Testis (tissue), 3 donors: ENCODE data around the gene TVP23C. TPM values are rescaled to one million over a fixed set of nuclear protein-coding genes. Genes with fewer than 3 reads are reported as not detected.

Source experiments
- DNase-seq: peaks from one replicate; pipeline ENCODE4 v3.0.0-alpha.2; 2019
- H3K27ac ChIP-seq, 2 donors: fragments of 200-600 bp; sonication (generic); one replicate each; pipeline ENCODE4 v1.5.1; 2019
- H3K27me3 ChIP-seq: fragments of 200-600 bp; sonication (generic); one replicate; pipeline ENCODE4 v1.5.1; 2019
- H3K36me3 ChIP-seq: fragments of 200-600 bp; sonication (generic); one replicate; pipeline ENCODE4 v1.5.1; 2017; ENCODE audit warnings: low read depth; ENCODE audit errors: missing control alignments
- H3K4me1 ChIP-seq: fragments of 200-600 bp; sonication (generic); one replicate; pipeline ENCODE4 v1.5.1; 2019
- H3K4me3 ChIP-seq, 2 donors: fragments of 200-600 bp; sonication (generic); one replicate each; pipeline ENCODE4 v1.5.1; 2017 to 2019
- H3K9me3 ChIP-seq: fragments of 200-600 bp; sonication (generic); one replicate; pipeline ENCODE4 v1.5.1; 2017
- POLR2A ChIP-seq: fragments of 450-650 bp; IDR thresholded peaks from one replicate; pipeline ENCODE4 v1.6.1; 2017; ENCODE audit warnings: antibody characterized with exemption, mild to moderate bottlenecking, moderate library complexity
- WGBS, 2 donors: methylation state at CpG; one replicate each; pipeline ENCODE4 v1.1.5; 2018; 5-methylcytosine and 5-hydroxymethylcytosine counted together
- intact Hi-C: fragments of 100-400 bp; cut with DNase I; formaldehyde crosslinking; loops from one replicate; pipeline ENCODE4 v1.15.1; 2023; ENCODE audit warnings: low total_unique reads
- polyA plus RNA-seq: library from polyadenylated mRNA; stranded (reverse); fragments of 350-450 nt; fragmentation: Illumina TruSeq; extraction: RNeasy Lipid Tissue Mini Kit (QIAGEN cat#74804); gene quantifications from one replicate; pipeline ENCODE4 v1.2.3, GENCODE V29; 2014; ENCODE audit warnings: low read depth, low replicate concordance; ENCODE audit not compliant: insufficient read depth
- total RNA-seq, 2 donors: library from RNA; depleted of rRNA; stranded (reverse); fragments of >200 nt; gene quantifications; one replicate each; pipeline ENCODE4 v1.2.3, GENCODE V29; 2016
- TF ChIP-seq, protein P1 (sequence below), 3 experiments: fragments of 450-650 bp in 2 of 3; fragments of 200-600 bp in 1 of 3; sonication (generic) in 1 of 3; IDR thresholded peaks; one replicate each; pipeline ENCODE4 v1.5.1; 2016 to 2019; ENCODE audit warnings: antibody characterized with exemption in 3 of 3, mild to moderate bottlenecking in 2 of 3, moderate library complexity in 1 of 3

TVP23C gene
- total and polyA plus RNA-seq, 3 donors from 2014 or later = 6.3 to 48.6 (median 41.1) TPM

DNA sequence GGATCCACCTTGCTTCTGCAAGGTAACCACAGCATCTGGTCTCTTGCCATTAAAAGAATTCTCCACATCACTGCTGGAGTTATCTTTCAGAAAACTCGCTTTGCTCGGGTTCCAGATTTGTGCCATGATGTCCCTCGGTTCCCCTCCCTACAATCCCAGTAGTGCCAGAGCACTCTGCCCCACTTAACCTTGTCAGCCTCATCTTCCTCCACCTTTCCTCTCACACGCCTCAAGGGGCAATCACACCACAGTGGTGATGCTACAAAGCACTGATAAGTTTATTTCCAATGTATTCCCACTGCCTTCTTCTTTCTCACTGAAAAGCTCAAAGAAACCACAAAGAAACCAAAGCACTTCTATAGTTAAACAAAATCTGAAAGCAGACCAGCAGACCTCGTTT lies 84.4 kb downstream of the TVP23C start:
- no peaks in the 10 kb centered on the region for H3K4me1 ChIP-seq
- no peak for DNase-seq
- intact Hi-C loops = no loop called here
- WGBS, 2 donors = 89 to 93% methylated on average over 5 of the region's 5 CpGs
- no peaks in the 10 kb centered on the region for H3K27me3 ChIP-seq
- no peak for TF ChIP-seq POLR2A
- TF ChIP-seq, protein P1, sequence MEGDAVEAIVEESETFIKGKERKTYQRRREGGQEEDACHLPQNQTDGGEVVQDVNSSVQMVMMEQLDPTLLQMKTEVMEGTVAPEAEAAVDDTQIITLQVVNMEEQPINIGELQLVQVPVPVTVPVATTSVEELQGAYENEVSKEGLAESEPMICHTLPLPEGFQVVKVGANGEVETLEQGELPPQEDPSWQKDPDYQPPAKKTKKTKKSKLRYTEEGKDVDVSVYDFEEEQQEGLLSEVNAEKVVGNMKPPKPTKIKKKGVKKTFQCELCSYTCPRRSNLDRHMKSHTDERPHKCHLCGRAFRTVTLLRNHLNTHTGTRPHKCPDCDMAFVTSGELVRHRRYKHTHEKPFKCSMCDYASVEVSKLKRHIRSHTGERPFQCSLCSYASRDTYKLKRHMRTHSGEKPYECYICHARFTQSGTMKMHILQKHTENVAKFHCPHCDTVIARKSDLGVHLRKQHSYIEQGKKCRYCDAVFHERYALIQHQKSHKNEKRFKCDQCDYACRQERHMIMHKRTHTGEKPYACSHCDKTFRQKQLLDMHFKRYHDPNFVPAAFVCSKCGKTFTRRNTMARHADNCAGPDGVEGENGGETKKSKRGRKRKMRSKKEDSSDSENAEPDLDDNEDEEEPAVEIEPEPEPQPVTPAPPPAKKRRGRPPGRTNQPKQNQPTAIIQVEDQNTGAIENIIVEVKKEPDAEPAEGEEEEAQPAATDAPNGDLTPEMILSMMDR (IDR thresholded peaks at IDR 0.05) = no peak
- no peaks in the 10 kb centered on the region for H3K36me3 ChIP-seq
- no peak overlapping the region for H3K27ac ChIP-seq
- no peak overlapping the region for H3K4me3 ChIP-seq
- H3K9me3 ChIP-seq = no peaks in the 10 kb centered on the region

DNA sequence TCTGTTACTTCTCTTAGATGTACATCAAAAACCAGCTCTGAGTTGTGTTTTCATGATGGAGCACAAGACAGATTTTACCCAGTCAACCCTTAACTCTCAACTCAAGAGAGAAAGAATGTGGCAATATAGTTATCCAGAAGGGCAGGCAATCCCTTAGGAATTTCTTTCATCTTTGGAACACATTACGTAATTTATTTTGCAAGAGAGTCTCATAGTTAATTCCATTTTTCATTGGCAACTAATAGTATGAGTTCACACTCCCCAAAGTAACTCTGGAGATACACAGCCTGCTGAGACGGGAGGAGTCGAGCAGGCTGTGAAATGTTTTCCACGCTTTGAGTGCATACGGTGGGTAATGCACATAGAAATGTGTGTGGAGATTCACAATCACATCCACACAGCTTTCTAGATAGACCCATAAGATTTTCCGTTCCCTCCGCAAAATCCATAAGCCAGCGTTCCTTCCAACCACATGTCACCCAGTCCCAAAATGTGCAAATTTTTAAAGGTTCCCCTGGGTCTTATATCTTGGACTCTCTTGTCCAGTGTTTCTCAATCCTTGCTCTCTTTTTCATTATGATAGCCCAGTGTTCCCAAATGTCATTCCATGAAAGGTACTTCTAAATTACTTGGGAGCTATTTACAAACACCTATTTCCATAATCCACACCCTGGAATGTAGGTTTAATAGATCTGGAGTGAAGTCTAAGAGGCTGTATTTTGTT lies 87.5 kb downstream of the TVP23C start:
- Histone ChIP-seq H3K4me1 (no peaks in the 10 kb centered on the region), H3K9me3 (no peaks in the 10 kb centered on the region), H3K4me3 (no peak overlapping the region), H3K27me3 (no peaks in the 10 kb centered on the region), H3K36me3 (no peaks in the 10 kb centered on the region), H3K27ac (no peak overlapping the region)
- no peak for TF ChIP-seq POLR2A
- TF ChIP-seq, protein P1 (IDR thresholded peaks at IDR 0.05) = no peak
- intact Hi-C loops = no loop called here
- no peak for DNase-seq
- 86 to 92% methylated on average over 8 of the region's 8 CpGs for WGBS, 2 donors

DNA sequence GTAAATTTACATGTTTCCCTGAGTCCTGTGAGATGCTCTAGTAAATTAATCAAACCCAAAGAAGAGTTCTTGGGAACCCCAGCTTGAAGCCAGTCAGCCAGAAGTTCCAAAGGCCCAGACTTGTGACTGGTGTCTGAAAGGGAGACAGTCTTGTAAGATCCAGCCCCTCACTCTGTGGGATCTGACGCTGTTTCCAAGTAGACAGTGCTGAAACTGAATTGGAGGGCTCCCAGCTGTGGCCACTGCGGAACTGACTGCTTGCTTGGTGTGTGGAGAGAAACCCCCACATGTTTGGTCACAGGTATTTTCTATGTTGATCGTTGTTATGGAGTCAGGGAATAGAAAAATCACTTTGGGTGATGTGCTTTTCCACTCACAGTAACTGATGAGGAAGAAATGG lies 90.4 kb downstream of the TVP23C start:
- intact Hi-C loops = no loop called here
- Histone ChIP-seq H3K4me1 (no peaks in the 10 kb centered on the region), H3K27ac (no peak overlapping the region), H3K4me3 (no peak overlapping the region), H3K27me3 (no peaks in the 10 kb centered on the region), H3K36me3 (no peaks in the 10 kb centered on the region), H3K9me3 (no peaks in the 10 kb centered on the region)
- no peak for TF ChIP-seq POLR2A
- TF ChIP-seq, protein P1 (IDR thresholded peaks at IDR 0.05) = no peak
- WGBS, 2 donors = 62 to 67% methylated on average over 3 of the region's 3 CpGs
- DNase-seq = no peak

DNA sequence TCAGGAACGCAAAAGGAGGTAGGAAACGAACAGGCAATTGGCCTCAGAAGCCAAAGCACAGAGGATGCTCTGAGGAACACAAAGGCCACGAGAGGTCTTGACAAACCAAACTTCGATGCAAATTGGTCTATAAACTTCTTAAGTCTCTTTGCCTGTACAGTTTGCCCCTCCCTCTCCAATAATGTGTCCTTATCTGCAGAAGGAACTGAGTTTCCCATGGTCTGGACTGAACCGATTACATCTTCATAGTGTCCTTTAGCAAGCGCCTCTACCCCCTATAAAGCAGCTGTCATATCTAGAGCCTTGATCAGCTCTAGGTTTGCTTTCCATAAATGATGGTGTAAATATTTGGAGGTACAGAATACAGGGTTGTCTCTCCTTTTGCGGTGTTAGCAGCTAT lies 92.7 kb downstream of the TVP23C start:
- H3K27me3 ChIP-seq = no peaks in the 10 kb centered on the region
- intact Hi-C loops = no loop called here
- no peak for DNase-seq
- 45 to 48% methylated on average over 7 of the region's 7 CpGs for WGBS, 2 donors
- TF ChIP-seq, protein P1 (IDR thresholded peaks at IDR 0.05) = no peak
- no peak for TF ChIP-seq POLR2A
- no peak overlapping the region for H3K4me3 ChIP-seq
- H3K9me3 ChIP-seq = no peaks in the 10 kb centered on the region
- no peaks in the 10 kb centered on the region for H3K36me3 ChIP-seq
- H3K27ac ChIP-seq = no peak overlapping the region
- H3K4me1 ChIP-seq = no peaks in the 10 kb centered on the region

DNA sequence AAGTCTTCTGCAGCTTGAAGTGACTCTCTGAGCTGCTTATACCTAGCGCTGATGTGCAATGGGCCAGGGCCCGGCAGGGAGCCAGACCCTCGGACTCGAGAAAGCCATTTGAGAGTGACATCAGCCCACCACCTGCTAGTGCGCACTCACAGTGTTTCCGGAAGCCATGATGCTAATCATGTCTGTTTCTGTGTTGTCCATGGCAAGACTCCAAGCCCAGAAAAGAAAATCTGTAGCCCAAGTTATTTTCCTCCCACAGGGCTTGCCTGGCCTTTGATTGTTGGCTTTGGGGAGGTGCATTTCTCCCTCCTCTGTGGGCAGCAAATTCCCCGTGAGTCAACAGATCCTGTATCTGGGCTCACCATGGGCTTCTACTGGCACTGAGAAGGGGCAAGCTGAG lies 94.0 kb downstream of the TVP23C start:
- no peak for DNase-seq
- H3K4me3 ChIP-seq = no peak overlapping the region
- no peaks in the 10 kb centered on the region for H3K36me3 ChIP-seq
- peaks cover 1% of the 10 kb centered on the region for H3K4me1 ChIP-seq
- H3K9me3 ChIP-seq = no peaks in the 10 kb centered on the region
- no peak overlapping the region for H3K27ac ChIP-seq
- 85 to 89% methylated on average over 6 to 7 of the region's 7 CpGs for WGBS, 2 donors
- intact Hi-C loops = no loop called here
- no peaks in the 10 kb centered on the region for H3K27me3 ChIP-seq
- TF ChIP-seq, protein P1 (IDR thresholded peaks at IDR 0.05) = no peak
- no peak for TF ChIP-seq POLR2A
